ENCODE results near the gene SAXO1.

DNA sequence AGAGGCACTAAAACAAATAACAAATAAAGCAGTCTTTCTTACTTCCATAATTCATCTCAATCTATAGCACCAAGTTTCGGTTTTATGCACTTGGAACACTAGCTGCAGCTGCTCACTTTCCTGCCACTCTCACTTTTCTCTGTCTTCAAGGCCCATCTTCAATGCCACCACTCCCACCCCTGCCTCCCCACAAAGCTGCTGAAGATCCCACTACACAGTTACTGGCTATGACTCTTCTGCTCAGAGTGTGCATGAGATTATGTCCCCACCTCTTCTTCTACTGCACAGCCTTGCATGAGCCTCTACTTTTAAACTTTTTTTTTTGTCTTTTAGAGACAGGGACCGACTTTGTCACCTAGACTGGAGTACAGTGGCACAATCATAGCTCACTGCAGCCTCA is 77.4 kb downstream of the SAXO1 start:
- TF ChIP-seq CTCF (IDR thresholded peaks at IDR 0.05; ENCODE audit: insufficient read depth, low read length), result no peak
- TF ChIP-seq REST (IDR thresholded peaks at IDR 0.05; ENCODE audit: insufficient replicate concordance, low read depth), result no peak
- no peak for TF ChIP-seq POLR2AphosphoS5 (IDR thresholded peaks at IDR 0.05; ENCODE audit: low read depth)

Measured in HL-60 (cell line).